GM19099 (cell line): ENCODE measurements around the gene RPL32.

Source experiments
- POLR2A ChIP-seq: IDR thresholded peaks from 3 replicates; pipeline ENCODE4 v1.6.1; 2011; ENCODE audit warnings: low read depth; ENCODE audit not compliant: insufficient read length; ENCODE audit errors: extremely low read depth

The RPL32 gene

GRCh38 chr3:12799525-12800440 is 41.6 kb downstream of the RPL32 start:
- TF ChIP-seq POLR2A: no peak

GRCh38 chr3:12798559-12799179 is 42.7 kb downstream of the RPL32 start:
- no peak for TF ChIP-seq POLR2A

DNA sequence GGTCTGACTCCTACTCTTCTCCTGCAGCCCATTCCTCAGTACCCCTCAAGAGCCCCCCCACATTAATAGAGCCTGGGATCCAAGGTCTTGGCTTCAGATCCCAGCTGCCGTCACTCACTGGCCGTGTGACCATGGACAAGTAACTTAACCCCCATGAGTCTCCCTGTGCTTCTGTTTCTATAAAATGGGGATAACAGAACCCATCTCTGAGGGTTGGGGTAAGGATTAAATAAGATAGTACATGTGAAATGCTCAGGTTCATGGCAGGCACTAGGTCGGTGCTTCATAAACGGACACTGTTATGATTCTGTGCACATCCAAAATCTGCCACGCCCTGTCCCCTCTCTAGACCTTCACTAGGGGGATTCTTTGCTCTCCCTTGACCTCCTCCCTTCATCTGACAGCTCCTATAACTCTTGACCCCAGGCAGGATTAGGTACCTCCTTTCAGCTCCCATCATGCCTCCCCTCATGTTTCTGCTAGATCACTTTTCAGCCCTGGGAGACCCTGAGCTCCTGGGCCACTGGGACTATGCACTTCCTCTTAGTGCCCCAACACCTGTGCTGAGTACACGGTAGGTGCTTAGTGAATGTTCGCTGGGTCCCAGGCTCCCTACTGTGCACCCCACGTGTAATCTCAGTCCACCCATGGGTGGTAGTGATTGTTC is 43.3 kb downstream of the RPL32 start:
- TF ChIP-seq POLR2A: no peak

GRCh38 chr3:12797124-12797891 is 44.1 kb downstream of the RPL32 start:
- TF ChIP-seq POLR2A: no peak

- no peak for TF ChIP-seq POLR2A
Measured at GRCh38 chr3:12796171-12797123, 44.9 kb downstream of the RPL32 start, which contains the start of gene CAND2. TSS of gene CAND2 (plus strand) at chr3:12796680. CDS start at chr3:12796721, 41 bp downstream.

- no peak for TF ChIP-seq POLR2A
Measured at GRCh38 chr3:12793701-12794100, 47.7 kb downstream of the RPL32 start.

- TF ChIP-seq POLR2A: no peak
Measured at GRCh38 chr3:12791430-12791829, 49.9 kb downstream of the RPL32 start.

DNA sequence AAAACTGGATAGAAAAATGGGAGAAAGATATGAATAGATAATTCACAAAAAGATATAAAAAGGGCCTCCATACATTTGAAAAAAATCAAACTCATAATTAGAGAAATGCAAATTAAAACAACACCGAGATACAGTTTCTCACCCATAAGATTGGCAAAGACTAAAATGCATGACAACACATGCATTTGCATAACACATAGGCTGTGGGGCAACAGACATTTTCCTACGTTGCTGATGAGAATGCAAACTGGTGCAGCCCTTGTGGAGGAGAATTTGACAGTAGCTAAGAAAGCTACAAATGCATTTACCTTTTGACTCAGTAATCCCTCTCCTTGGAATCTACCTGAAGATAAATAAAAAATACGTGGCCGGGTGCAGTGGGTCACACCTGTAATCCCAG is 56.3 kb downstream of the RPL32 start:
- TF ChIP-seq POLR2A: no peak
